ENCODE measurements around the gene SLC43A2.

GRCh38 chr17:1648963-1649843, 20.6 kb upstream of the SLC43A2 start:
- peak in 2 of 3 experiments; percentile 94 to 96 for TF ChIP-seq CTCF (IDR thresholded peaks at IDR 0.05)
- TF ChIP-seq POLR2A (IDR thresholded peaks at IDR 0.05): no peak
